LNCAP (cell line): Measurements from ENCODE around the gene CNTNAP2.

ENCODE experiments used
- TF ChIP-seq, protein P1 (sequence below): fragments of 450-650 bp; IDR thresholded peaks from 2 replicates; pipeline ENCODE4 v1.5.1; 2017; ENCODE audit warnings: mild to moderate bottlenecking

Gene CNTNAP2

GRCh38 chr7:146659732-146660131 is 543.1 kb downstream of the CNTNAP2 start:
- TF ChIP-seq, protein P1, sequence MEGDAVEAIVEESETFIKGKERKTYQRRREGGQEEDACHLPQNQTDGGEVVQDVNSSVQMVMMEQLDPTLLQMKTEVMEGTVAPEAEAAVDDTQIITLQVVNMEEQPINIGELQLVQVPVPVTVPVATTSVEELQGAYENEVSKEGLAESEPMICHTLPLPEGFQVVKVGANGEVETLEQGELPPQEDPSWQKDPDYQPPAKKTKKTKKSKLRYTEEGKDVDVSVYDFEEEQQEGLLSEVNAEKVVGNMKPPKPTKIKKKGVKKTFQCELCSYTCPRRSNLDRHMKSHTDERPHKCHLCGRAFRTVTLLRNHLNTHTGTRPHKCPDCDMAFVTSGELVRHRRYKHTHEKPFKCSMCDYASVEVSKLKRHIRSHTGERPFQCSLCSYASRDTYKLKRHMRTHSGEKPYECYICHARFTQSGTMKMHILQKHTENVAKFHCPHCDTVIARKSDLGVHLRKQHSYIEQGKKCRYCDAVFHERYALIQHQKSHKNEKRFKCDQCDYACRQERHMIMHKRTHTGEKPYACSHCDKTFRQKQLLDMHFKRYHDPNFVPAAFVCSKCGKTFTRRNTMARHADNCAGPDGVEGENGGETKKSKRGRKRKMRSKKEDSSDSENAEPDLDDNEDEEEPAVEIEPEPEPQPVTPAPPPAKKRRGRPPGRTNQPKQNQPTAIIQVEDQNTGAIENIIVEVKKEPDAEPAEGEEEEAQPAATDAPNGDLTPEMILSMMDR: no peak

GRCh38 chr7:146660839-146661238 is 544.2 kb downstream of the CNTNAP2 start:
- TF ChIP-seq, protein P1: no peak

- TF ChIP-seq, protein P1: no peak
Measured at GRCh38 chr7:146661435-146661834, 544.8 kb downstream of the CNTNAP2 start.

DNA sequence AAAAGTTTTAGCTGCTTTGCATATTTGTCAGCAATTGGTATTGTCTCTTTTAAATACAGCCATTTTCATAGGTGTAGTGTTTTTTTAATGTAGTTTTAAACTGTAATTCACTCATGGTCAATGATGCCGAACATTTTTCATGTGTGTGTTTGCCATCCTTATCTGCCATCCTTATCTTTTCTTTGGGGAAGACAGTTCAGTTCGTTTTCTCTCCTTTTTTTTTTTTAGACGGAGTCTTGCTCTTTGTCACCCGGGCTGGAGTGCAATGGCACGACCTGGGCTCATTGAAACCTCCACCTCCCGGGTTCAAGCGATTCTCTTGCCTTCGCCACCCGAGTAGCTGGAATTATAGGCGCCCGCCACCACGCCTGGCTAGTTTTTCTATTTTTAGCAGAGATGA is 545.3 kb downstream of the CNTNAP2 start:
- TF ChIP-seq, protein P1: no peak

GRCh38 chr7:146665023-146665422 is 548.4 kb downstream of the CNTNAP2 start:
- TF ChIP-seq, protein P1: no peak

DNA sequence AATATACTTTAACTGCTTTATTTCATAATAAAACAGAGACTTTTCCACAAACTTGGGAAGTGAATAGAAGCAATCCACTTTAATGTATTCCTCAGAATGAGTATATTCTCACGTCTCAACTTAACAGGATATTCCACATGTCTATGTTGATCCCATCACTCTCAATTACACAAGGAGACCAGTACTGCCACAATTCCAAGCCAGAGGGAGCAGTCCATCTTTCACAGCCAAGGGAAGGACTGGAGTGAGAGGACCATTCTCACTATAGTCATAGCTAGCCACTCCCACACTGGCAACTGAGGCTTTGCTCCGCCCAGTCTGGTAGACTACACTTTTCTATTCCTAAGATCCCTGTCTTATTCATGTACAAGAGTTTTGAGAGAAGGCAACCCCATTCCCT is 553.9 kb downstream of the CNTNAP2 start:
- TF ChIP-seq, protein P1: no peak

- TF ChIP-seq, protein P1: no peak
Measured at GRCh38 chr7:146681487-146681886, 564.9 kb downstream of the CNTNAP2 start.

- TF ChIP-seq, protein P1: no peak
Measured at GRCh38 chr7:146683439-146683838, 566.8 kb downstream of the CNTNAP2 start.
